WTC11 (cell line): ENCODE measurements around the gene CD300A. TPM values are rescaled to one million over a fixed set of nuclear protein-coding genes. Genes with fewer than 3 reads are reported as not detected.
A peak's percentile ranks its signal among the peaks of the same experiment; 100 is the strongest.

Experiments
- ATAC-seq: fragments of 200-7000 bp; cut with Tn5 transposase; 2 replicates; pipeline ENCODE4 v1.10.0; 2021; ENCODE audit warnings: mild to moderate bottlenecking, moderate library complexity
- CTCF ChIA-PET: fragments of 300-600 bp; sonication (Branson Sonifier 250); formaldehyde crosslinking; loops from one replicate; lab custom pipeline; 2021; ENCODE audit warnings: antibody characterized with exemption; lab: Charles Lee
- POLR2A ChIA-PET: fragments of 350-600 bp; sonication (Branson Sonifier 250); formaldehyde crosslinking; loops from one replicate; lab custom pipeline; 2021; ENCODE audit warnings: antibody characterized with exemption; lab: Charles Lee
- DNase-seq: peaks from one replicate; pipeline ENCODE4 v3.0.0; 2021; ENCODE audit warnings: low spot score
- H3K27ac Mint-ChIP-seq: 2 replicates; pipeline ENCODE4 v1.8.0; 2021; ENCODE audit warnings: mixed read lengths
- H3K27me3 Mint-ChIP-seq: 2 replicates; pipeline ENCODE4 v1.8.0; 2021; ENCODE audit warnings: low read depth, mild to moderate bottlenecking, moderate library complexity, mixed read lengths
- H3K36me3 Mint-ChIP-seq: 2 replicates; pipeline ENCODE4 v1.8.0; 2021; ENCODE audit warnings: mixed read lengths
- H3K4me1 Mint-ChIP-seq: 2 replicates; pipeline ENCODE4 v1.8.0; 2022; ENCODE audit warnings: mixed read lengths
- H3K4me3 Mint-ChIP-seq: 2 replicates; pipeline ENCODE4 v1.8.0; 2021; ENCODE audit warnings: mild to moderate bottlenecking, moderate library complexity, mixed read lengths
- H3K9me3 Mint-ChIP-seq: 2 replicates; pipeline ENCODE4 v1.8.0; 2021; ENCODE audit warnings: mixed read lengths
- ARID4B ChIP-seq: sonication (generic); formaldehyde crosslinking; IDR thresholded peaks from 2 replicates; pipeline ENCODE4 v1.8.0; 2023; ENCODE audit warnings: missing genetic modification reagents, mild to moderate bottlenecking, borderline replicate concordance
- GABPB1 ChIP-seq: sonication (generic); formaldehyde crosslinking; IDR thresholded peaks from 2 replicates; pipeline ENCODE4 v1.8.1; 2023; ENCODE audit warnings: mild to moderate bottlenecking, missing genetic modification reagents
- GTF2I ChIP-seq: fragments of 250-450 bp; sonication (Bioruptor Pico); conservative IDR thresholded peaks from 2 replicates; pipeline ENCODE4 v1.4.0; 2021; ENCODE audit warnings: mild to moderate bottlenecking
- HMGXB4 ChIP-seq: sonication (generic); formaldehyde crosslinking; IDR thresholded peaks from 2 replicates; pipeline ENCODE4 v1.8.1; 2023; ENCODE audit warnings: mild to moderate bottlenecking, moderate library complexity, missing genetic modification reagents
- NFE2L1 ChIP-seq: sonication (generic); formaldehyde crosslinking; IDR thresholded peaks from 2 replicates; pipeline ENCODE4 v1.8.1; 2023; ENCODE audit warnings: missing genetic modification reagents
- PRDM15 ChIP-seq: sonication (generic); formaldehyde crosslinking; IDR thresholded peaks from 2 replicates; pipeline ENCODE4 v1.8.0; 2022; ENCODE audit warnings: missing genetic modification reagents
- PREB ChIP-seq: sonication (generic); formaldehyde crosslinking; IDR thresholded peaks from 2 replicates; pipeline ENCODE4 v1.8.1; 2022; ENCODE audit warnings: mild to moderate bottlenecking, missing genetic modification reagents, moderate library complexity, borderline replicate concordance
- SMAD4 ChIP-seq: sonication (generic); formaldehyde crosslinking; IDR thresholded peaks from 2 replicates; pipeline ENCODE4 v1.8.0; 2022; ENCODE audit warnings: mild to moderate bottlenecking, missing genetic modification reagents
- ZNF121 ChIP-seq: sonication (generic); formaldehyde crosslinking; IDR thresholded peaks from 2 replicates; pipeline ENCODE4 v1.8.0; 2023; ENCODE audit warnings: missing genetic modification reagents
- ZNF416 ChIP-seq: fragments of 250-450 bp; sonication (Bioruptor Pico); IDR thresholded peaks from 2 replicates; pipeline ENCODE4 v1.9.0; 2021; ENCODE audit warnings: mild to moderate bottlenecking, inconsistent platforms
- ZNF423 ChIP-seq: fragments of 250-450 bp; sonication (Bioruptor Pico); IDR thresholded peaks from 2 replicates; pipeline ENCODE4 v2.1.2; 2022; ENCODE audit warnings: mild to moderate bottlenecking, moderate library complexity
- total RNA-seq: library from RNA; stranded (reverse); gene quantifications from 3 replicates; pipeline ENCODE4 v1.2.3, GENCODE V29; 2021

Gene CD300A
- total RNA-seq, 1 experiment from 2014 or later: 1.1 TPM

GRCh38 chr17:74432766-74433391 lies 33.6 kb upstream of the CD300A start:
- peaks cover 2% of the 10 kb centered on the region for H3K9me3 Mint-ChIP-seq
- no peak for TF ChIP-seq HMGXB4 (CRISPR knock-in tag)
- 0 out of 2 replicates have a peak, but pooled peaks have one; percentile 26 for TF ChIP-seq ZNF121 (CRISPR knock-in tag)
- no peak for TF ChIP-seq SMAD4 (CRISPR knock-in tag)
- no peak for TF ChIP-seq ZNF416
- CTCF ChIA-PET: interaction anchor here (0.8 to 7.4 kb wide), 6 partner anchors 12 to 71 kb away, joined by 3 to 151 read pairs (median 6); partner anchors contain the start of genes BTBD17 and GPR142
- no peaks in the 10 kb centered on the region; the same call in 1 of the 2 replicates for H3K36me3 Mint-ChIP-seq
- ATAC-seq (peak; percentile 8), DNase-seq (peak; percentile 70)
- POLR2A ChIA-PET: interaction anchor here (0.7 to 1.9 kb wide), 5 partner anchors 10 to 54 kb away, joined by 3 to 12 read pairs (median 4); no protein-coding TSS in a partner anchor
- H3K4me3 Mint-ChIP-seq: peak overlapping the region; percentile 80
- no peak overlapping the region for H3K27ac Mint-ChIP-seq
- H3K4me1 Mint-ChIP-seq: peaks cover 26% of the 10 kb centered on the region
- peaks cover 37% of the 10 kb centered on the region for H3K27me3 Mint-ChIP-seq

- Mint-ChIP-seq H3K27ac (peak overlapping the region; percentile 30; the same call in 1 of the 2 replicates), H3K9me3 (peaks cover 3% of the 10 kb centered on the region), H3K4me3 (peak overlapping the region; percentile 80), H3K4me1 (peaks cover 25% of the 10 kb centered on the region), H3K36me3 (no peaks in the 10 kb centered on the region; the same call in 1 of the 2 replicates), H3K27me3 (peaks cover 32% of the 10 kb centered on the region)
- DNase-seq (no peak), ATAC-seq (peak; percentile 46)
- CTCF ChIA-PET: interaction anchor here (0.7 to 7.4 kb wide), 8 partner anchors 11 to 72 kb away, joined by 3 to 151 read pairs (median 4); partner anchors contain the start of genes BTBD17 and GPR142
- TF ChIP-seq PREB (CRISPR knock-in tag) (no peak), ZNF423 (CRISPR knock-in tag) (peak; percentile 7; the same call in 1 of the 2 replicates)
- POLR2A ChIA-PET: interaction anchor here (0.7 to 1.9 kb wide), 4 partner anchors 10 to 31 kb away, joined by 3 to 12 read pairs (median 4); no protein-coding TSS in a partner anchor
These were observed 32.9 kb upstream of the CD300A start for GRCh38 chr17:74433421-74434121.

- Mint-ChIP-seq H3K4me1 (peaks cover 14% of the 10 kb centered on the region), H3K27ac (no peak overlapping the region; the same call in 1 of the 2 replicates), H3K9me3 (peaks cover 3% of the 10 kb centered on the region), H3K4me3 (no peak overlapping the region), H3K36me3 (peaks cover 7% of the 10 kb centered on the region; the same call in 1 of the 2 replicates), H3K27me3 (peaks cover 21% of the 10 kb centered on the region)
- ATAC-seq (no peak), DNase-seq (no peak)
- ChIA-PET CTCF (interaction anchor here (0.7 to 7.4 kb wide), 6 partner anchors 19 to 166 kb away, joined by 3 to 151 read pairs (median 20); partner anchors contain the start of gene BTBD17), POLR2A (no interaction called here)
- TF ChIP-seq ZNF416: no peak
- TF ChIP-seq PRDM15 (CRISPR knock-in tag): no peak
- no peak for TF ChIP-seq GTF2I
- no peak for TF ChIP-seq NFE2L1 (CRISPR knock-in tag)
- no peak for TF ChIP-seq ARID4B (CRISPR knock-in tag)
- no peak for TF ChIP-seq GABPB1 (CRISPR knock-in tag)
These were observed 30.6 kb upstream of the CD300A start for GRCh38 chr17:74435775-74436359.
